HG03432 (cell line): ENCODE measurements around the gene WDSUB1.
A peak's percentile ranks its signal among the peaks of the same experiment; 100 is the strongest.

Source experiments
- ATAC-seq: cut with Tn5 transposase; IDR thresholded peaks from one replicate; pipeline ENCODE4 v1.9.1; 2021; ENCODE audit warnings: mild to moderate bottlenecking, moderate library complexity; ENCODE audit not compliant: unreplicated experiment

Gene WDSUB1

DNA sequence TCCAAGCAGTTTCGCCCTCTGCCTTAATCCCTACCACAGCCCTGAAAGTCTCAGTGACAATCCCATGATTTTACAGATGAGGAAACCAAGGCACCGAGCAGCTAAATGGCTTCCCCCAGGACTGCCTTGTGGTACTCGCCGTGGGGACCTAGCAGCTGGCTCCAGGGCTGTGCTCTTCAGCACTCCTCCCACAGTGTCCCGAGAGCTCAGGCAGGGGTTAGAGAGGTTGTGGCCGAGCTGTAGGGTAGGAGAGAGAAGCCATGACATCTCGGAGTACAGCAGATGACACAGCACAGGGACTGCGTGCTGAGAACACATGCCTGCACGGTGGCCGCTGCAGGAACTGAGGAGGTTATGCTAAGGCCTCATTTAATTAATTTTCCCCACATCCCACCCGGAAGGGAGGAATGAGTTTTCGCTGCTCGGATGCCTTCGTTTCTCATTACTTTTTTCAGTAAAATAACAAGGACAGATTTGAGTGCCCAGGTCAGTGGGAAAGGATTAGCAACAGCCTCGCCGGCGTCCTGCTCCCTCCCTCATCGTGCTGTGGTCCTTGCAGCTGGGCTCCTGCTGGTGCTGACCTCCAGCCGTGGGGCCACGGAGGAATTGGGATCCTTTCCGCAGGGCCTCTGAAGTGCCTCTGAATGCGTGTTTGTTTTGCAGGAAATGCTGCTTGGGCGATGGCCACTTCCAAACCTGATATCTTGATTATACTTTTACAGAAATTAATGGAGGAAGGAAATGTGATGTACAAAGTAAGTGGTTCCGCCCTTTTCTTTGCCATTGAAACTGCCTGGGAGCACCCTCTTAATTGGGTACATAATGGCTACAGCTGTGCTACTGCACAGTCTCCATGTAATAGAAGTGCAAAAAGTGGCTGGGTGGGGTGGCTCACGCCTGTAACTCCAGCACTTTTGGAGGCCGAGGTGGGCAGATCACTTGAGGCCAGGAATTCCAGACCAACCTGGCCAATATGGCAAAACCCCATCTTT, 61.2 kb downstream of the WDSUB1 start:
- no peak for ATAC-seq

DNA sequence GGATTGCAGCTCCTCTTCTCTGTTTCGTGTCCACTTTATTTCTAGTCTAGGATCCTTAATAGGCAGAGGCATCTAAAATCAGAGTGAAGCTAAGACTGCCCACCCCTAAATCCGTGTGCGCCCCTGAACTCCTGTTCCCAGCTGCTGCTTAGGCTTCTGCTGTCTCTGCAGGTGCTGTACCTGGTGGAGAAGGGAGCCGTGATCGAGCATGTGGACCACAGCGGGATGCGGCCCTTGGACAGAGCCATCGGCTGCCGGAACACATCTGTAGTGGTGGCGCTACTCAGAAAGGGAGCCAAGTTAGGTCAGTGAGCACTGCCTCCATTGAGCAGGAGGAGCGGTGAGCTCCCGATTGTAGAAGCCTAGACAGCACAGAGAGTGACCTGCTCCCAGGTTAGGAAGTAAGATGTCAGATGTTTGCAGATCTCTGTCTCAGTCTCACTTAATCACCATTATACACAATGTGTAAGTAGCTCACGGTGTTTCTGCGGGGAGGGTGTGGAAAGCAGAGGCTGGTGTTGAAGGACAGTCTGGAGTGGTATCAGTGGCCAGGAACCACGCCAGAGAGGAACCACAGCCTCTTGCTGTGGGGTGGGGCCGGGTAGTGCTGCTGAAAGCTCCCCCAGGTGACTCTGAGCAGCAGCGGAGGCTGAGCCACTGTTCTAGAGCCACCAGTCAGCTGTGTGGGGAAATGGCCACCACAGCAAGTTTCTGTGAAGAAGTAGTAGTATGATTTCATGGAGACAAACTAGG, 62.3 kb downstream of the WDSUB1 start:
- no peak for ATAC-seq

DNA sequence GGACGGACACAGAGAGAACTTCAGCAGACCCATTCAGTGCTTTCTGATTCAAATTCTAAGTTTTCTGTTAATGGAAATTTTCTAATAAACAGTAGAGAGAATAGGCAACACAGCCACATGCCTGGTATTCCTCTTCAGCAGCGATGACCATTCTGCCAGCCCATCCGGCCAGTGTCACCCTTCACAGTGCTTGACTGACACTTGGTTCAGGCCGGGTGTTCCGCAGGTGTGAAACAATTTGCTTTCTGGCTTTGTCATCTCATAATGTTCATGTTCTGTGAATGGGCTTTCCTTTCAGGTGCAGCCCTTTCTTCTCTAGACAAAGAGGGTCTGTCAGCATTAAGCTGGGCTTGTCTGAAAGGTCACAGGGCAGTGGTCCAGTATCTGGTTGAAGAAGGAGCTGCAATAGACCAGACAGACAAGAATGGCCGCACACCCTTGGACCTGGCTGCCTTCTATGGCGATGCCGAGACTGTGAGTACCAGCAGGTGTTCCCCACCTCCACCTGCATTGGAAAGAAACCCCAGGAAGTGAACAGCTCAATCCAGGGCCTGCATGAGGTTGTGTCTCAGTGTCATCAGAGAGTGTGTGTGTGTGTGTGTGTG, 67.0 kb downstream of the WDSUB1 start:
- ATAC-seq = no peak

DNA sequence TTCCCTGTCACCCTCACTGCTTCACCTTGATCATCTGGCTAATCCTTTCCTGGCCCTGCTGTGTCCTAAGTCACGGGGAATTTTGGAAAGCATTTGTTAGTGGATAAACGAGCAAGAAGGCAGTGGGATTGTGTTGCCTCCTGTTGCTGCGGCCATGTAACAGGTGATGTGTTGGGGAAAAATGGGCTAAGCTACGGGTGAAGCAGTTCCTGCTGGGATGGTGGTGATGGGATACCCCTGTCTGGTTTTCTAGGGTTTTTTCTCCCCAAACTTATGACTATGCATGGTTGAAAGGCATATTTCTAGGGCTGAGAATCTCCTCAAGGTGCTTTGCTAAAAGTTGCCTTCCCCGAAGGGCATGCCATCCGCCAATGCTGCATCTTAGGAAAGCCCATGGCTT, 68.1 kb downstream of the WDSUB1 start:
- ATAC-seq = no peak

DNA sequence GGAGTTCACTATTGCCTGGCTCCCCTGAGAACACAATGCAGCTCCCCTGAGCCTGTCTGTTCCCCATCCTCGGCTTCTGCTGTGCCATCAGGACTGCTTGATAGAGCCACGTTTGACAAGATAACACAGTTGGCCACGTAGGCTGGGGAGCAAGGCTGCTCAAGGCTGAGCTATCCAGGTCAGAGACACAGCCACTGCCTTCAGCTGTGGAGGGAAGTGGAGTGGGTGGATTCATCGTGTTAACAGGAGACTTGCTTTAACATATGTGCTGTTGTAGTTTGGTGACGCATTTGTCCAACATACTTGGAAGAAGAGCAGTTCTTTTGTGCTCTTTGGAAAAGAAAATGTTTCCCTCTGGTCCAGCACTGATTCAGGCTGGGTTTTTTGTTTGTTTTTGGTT, 68.8 kb downstream of the WDSUB1 start:
- ATAC-seq = no peak

DNA sequence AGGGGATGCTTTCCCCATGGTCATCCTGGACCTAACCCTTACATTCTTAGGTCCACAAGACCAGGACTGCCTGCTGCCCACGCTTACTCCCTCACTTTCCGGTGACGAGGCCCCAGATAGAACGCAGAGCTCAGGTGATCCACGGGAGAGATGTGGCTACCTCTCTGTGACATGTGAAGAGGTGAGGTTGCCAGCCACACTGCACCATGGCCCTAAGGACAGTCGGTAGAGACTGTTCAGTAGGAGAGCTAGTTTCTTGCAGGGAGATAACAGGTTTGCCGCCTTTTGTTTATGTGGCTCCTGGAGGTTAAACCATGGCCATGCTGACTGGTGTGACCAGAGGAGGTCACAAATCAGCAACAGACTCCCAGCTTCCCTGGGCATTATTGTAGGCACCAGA, 71.4 kb downstream of the WDSUB1 start:
- ATAC-seq = no peak

DNA sequence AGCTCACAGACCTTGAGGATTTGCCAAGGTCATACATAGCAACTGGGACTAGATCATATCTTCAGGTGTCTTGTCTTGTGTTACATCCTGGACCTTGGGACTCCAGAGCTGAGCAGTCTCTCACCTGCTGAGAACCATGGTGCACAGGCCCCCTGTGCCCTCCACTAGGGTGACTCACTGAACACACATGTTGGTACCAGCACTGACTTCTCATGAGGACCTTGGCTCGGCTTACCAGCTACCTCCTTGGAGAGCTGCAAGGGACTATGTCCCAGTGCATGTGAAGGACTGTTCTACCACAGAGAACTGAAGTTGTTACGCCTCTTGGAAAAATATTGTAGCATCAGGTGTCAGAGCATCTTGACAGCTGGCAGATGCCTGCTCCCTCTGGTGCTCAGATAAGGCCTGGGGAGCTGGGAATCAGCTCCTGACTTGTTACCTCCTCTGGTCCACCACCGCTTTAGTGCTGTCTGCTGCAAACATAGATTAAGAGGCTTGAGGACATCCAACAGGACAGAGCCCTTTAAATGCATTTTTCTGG, 72.1 kb downstream of the WDSUB1 start:
- ATAC-seq = no peak

DNA sequence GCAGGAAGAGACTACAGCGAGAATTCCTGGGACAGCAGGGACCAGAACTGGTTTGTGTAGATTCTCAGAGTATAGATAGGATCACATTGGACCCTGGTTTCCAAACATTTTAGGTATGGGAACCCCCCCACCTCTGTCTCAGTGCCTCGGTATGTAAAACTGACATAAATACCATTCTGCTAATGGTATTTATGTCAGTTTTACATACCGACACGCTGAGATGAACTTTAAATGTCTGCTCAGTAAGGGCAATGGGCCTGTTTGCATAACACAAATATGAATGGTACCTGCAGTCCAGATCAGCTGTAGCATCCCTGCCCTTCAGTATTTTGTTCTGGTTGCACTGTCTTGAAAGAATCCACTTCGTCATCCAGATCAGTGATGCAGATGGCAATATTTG, 73.2 kb downstream of the WDSUB1 start:
- ATAC-seq = no peak

DNA sequence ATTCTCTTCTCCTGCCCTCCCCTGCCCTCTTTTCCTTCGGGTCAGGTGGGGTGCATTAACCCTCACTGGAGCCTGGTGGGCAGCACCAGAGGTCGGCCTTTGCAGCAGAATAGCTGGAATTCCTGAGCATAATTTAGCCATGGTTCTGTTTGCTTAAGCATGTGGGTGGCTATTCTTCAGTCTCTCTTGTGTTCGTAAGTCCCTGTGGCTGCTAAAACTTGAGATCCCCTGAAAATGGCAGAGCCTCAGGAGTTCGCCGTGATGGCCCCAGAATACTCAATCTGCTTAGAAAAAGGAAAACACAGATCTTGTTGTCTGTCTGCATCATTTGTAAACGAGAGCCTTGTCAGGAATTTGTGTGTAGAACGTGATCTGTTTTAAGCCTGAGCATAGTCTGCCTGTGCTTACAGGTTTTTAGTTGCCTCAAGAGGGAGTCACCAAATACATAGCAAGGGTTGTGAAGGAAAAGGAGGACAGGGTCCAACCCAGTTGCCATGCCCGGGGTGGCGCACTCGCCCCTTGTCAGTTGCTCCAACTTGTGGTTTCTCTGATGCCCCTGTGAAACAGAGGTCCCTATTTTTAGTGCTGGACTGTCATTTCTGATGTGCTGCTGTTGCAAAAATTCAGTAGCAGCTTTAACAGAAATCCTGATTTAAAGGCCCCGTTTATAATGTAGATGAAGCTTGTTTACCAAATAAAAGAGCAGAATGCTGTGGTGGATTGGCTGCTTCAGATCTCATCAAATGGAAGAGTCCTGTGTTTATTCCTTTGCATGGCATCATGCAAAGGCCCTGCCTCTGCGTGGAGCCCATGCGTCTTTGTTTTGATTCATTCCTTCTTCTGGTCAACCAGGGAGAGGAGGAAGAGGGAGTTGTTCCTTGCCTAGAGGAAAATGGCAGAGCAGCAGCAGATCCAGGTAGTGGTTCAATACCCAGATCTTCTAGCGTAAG, 74.8 kb downstream of the WDSUB1 start:
- no peak for ATAC-seq

DNA sequence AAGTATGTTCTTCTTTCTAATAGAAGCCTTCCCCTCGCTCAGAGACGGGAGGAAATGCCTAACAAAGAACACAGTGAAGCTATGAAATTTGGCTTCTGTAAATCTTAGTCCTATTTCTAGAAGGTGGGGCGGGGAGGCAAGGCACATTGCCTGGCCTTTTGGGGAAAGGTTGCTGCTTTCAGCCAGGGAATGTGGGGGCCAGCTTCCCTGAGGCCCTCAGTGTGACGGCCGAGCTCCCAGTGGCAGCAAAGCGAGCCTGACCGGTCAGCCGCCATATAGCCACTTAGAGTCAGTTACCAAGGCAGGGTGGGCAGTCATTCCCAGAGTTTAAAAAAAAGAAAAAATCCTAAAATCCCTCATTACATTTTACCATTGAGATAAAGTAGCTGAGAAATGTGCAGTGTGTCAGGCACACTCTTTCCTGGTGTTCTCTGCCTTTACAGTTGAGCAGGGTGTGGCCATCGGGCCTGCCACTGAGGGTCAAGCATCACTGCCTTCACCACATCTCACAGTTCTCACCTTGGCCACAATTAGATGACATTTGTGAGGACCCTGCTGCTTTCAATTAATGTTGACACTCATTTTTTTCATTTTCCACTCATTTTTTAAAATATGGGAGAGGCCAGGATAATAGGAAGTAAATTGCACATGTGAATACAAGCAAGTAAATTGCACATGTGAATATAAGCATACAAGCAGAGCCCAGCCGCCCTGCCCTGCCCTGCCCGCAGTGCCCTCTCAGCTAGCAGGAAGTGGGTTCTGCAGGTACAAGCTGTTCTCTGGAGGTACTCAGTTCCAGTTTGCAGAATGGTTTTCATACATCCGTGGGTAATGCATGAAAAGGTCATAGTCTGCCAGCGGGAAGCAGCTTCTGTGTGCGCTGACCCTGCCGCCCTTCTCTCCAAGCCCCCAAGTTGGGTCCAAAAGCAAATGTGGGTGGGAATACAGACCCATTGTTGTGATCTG, 76.9 kb downstream of the WDSUB1 start:
- ATAC-seq = peak; percentile 85

DNA sequence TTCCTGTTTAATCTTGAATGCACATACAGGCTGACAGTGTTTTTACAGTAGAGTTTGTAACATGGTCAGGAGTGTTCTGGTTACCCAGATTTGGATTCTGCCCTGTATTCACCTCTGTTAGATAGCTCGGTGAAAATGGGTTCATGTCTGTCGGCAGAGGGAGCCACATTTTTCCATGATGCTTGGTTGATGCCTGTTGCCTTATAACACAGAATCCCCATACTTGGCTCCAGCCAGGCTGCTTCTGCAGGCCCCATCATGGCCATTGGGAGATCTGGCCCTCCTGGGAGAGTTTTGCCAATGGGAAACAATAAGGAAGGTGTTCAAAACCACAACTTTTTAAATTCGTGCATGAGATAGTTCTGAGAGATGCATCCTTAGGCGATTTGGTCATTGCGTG, 78.1 kb downstream of the WDSUB1 start:
- ATAC-seq = no peak

DNA sequence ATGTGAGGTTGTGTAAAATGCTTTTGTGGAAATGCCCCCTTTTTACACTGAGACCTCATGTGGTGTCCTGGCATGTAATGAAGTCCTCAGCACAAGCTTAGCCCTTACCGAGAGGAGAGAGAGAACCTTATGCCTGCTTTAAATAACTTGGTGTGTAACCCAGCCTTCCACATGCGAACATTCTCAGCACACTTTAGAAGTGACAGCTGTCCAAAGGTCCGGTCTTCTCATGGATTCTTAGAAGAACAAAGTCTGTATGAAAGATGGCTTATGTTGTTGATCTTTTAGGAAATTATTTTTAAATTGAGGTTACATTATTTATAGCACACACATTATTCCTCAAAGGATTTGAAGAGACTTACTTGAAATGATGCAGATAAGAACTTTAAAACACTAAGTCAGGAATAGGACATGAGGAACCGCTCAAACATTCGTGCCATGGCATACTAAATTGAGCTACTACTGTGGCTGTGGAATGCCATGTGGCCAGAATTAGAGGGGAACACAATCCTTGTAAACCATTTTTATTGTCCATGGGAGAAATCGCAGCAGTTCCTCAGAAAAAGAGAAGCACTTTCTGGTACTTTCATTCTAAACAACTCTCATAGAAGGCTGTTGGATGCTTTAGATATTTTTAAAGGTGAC, 79.6 kb downstream of the WDSUB1 start:
- no peak for ATAC-seq

DNA sequence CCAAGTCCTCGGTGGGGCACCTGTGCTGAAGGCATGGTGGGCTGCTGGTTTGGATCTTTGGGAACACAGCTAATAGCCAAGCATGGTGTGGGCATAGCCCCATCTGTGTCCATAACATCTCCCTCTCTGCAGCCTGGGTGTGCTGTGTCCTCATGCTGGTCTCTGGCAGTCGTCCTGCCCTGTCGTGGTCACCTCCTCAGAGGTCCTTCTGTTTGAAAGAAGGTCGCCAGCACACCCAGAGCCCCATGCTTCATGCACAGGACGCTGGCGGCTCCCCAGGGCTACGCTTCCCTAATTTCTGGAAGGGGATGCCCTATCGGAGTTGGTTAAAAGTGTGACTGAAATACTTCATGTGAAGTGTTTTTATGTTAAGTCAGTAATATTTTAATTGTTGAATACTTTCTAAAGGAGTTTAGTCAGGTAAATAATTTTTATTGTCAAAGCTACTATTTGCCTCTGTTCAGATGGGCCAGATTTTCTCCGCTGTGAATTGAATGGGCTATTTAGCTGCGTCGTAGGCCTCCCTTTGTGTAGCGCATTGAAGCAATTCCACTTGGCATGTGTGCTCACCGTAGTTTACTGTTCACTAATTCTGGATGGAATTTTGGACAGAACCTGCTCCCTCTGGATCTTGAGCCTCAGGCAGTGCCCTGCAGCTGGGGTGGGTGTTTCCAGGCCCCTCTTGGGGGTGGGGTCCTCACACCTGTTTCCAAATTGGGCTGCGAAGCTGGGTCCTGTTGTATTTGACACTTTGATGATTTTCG, 81.9 kb downstream of the WDSUB1 start:
- no peak for ATAC-seq

DNA sequence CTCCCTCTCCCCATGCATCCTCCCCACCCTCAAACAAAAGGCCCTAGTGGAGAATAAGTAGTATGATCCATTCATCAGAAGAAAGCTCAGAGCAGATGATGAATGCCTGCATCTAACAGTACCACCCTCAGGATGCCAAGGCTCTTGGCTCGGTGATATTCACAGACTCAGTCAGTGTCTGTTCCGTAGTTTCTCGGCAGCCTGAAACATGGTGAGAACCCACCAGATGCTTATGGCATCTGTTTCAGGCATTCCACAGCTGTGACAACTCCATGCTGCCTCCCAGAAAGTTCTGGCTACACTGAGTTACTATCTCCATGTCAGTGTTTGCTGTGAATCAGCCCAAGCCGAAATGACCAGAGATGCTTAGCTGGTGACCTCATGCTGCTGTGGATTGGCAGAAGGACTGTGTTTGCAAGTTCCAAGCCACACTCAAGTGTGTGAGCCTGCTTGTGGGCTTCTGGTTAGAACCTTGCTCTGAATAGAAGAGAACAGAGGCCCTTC, 83.9 kb downstream of the WDSUB1 start:
- no peak for ATAC-seq

DNA sequence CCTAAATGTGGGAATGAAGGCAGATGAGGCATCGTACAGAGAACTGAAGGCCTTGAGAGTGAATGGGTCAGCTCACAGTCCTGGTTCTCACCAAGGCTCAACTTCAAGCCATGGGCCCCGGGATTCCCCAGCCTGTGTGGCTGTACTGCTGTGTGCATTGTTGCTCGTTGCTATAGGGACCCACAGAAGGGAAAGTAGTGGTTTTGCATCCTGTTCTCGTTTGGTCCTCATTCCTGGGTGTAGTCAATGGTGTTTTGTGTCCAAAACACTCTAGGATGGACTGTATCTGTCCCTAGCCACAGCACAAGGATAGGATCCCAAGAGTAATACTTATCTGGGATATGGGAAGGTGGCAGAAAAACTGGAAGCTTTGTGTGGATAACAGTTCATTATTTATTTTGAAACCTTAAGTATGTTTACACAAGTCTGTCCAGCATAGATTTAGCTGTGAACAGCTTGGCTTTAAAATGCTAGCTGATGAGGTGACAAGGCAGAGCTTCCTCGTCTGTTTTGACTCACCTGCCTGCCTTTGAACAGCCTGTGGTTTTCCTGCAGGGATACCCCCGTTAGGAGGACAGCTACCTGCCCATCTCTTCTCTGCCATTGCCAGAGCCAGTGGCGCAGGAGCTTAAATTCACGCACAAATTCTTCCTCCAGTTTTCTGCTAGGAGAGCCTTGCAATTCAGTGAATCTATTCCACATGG, 85.0 kb downstream of the WDSUB1 start:
- ATAC-seq = peak; percentile 99

DNA sequence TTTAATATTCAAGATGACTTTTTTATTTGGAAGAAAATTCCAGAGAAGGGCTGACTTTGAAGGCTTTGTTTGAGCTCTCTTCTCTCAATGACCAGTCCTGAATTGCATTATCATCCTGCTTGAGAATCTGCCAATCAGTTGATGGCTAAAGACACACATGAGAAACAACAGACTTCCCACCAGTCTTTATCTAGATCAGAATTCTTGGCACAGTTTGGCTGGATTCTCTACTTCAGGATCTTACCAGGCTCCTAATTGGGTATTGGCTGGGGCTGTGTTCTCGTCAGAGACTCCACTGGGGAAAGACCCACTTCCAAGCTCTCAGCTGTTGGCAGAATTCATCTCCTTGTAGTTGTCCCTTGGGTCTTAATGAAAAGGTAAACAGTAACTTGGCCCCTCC, 86.0 kb downstream of the WDSUB1 start:
- ATAC-seq = peak; percentile 7
